Esophagus muscularis mucosa (tissue), 4 donors: Measurements from ENCODE around the gene ERCC3. TPM values are rescaled to one million over a fixed set of nuclear protein-coding genes. Genes with fewer than 3 reads are reported as not detected.

Experiments
- DNase-seq: peaks from one replicate; pipeline ENCODE4 v3.0.0-alpha.2; 2017; ENCODE audit errors: extremely low spot score
- H3K27ac ChIP-seq, 4 donors: fragments of 200-600 bp; sonication (generic); replicated peaks in 1 of 4; 1 replicate in 3 of 4; 2 replicates in 1 of 4; pipeline ENCODE4 v1.5.1; 2016 to 2019; ENCODE audit warnings: mild to moderate bottlenecking in 1 of 4
- H3K27me3 ChIP-seq, 4 donors: fragments of 200-600 bp; sonication (generic); one replicate each; pipeline versions ENCODE4 v1.5.1 to v1.6.0; 2016 to 2019
- H3K36me3 ChIP-seq, 4 donors: fragments of 200-600 bp; sonication (generic); one replicate each; pipeline ENCODE4 v1.5.1; 2016 to 2019
- H3K4me1 ChIP-seq, 4 donors: fragments of 200-600 bp; sonication (generic); one replicate each; pipeline ENCODE4 v1.5.1; 2016 to 2019
- H3K4me3 ChIP-seq, 4 donors: fragments of 200-600 bp; sonication (generic); 1 replicate in 2 of 4; 2 replicates in 2 of 4; pipeline ENCODE4 v1.5.1; 2016 to 2019; ENCODE audit warnings: mild to moderate bottlenecking in 4 of 4, moderate library complexity in 1 of 4
- H3K9me3 ChIP-seq, 4 donors: fragments of 200-600 bp; sonication (generic); 1 replicate in 3 of 4; 2 replicates in 1 of 4; pipeline ENCODE4 v1.5.1; 2016 to 2019
- CTCF ChIP-seq, 3 experiments: fragments of 200-600 bp in 2 of 3; fragments of 450-650 bp in 1 of 3; sonication (generic) in 2 of 3; IDR thresholded peaks; one replicate each; pipeline ENCODE4 v1.5.1; 2017 to 2019; ENCODE audit warnings: antibody characterized with exemption in 3 of 3, mild to moderate bottlenecking in 2 of 3, moderate library complexity in 1 of 3
- EP300 ChIP-seq: sonication (generic); formaldehyde crosslinking; IDR thresholded peaks from one replicate; pipeline ENCODE4 v1.6.1; 2017; ENCODE audit warnings: antibody characterized with exemption
- POLR2A ChIP-seq: fragments of 450-650 bp; IDR thresholded peaks from one replicate; pipeline ENCODE4 v1.6.1; 2017; ENCODE audit warnings: antibody characterized with exemption, moderate library complexity, mild to moderate bottlenecking, low read depth
- POLR2AphosphoS5 ChIP-seq, 2 donors: sonication (generic); formaldehyde crosslinking; IDR thresholded peaks; one replicate each; pipeline ENCODE4 v1.6.1; 2017; ENCODE audit warnings: antibody characterized with exemption in 2 of 2
- WGBS: methylation state at CpG from one replicate; pipeline ENCODE4 v1.1.5; 2018; 5-methylcytosine and 5-hydroxymethylcytosine counted together
- intact Hi-C: fragments of 100-400 bp; cut with DNase I; formaldehyde crosslinking; loops from one replicate; pipeline ENCODE4 v1.15.1; 2023
- total RNA-seq, 4 donors: library from RNA; depleted of rRNA; stranded (reverse); fragments of >200 nt; gene quantifications; one replicate each; pipeline versions ENCODE4 v1.1.0 to v1.2.1, GENCODE V29; 2016

ERCC3 gene
- total RNA-seq = 10 to 100 TPM; 24.4 to 37.1 (median 35.3) TPM

- no peaks in the 10 kb centered on the region for H3K27me3 ChIP-seq
- H3K27ac ChIP-seq = peak within 1 kb of the TSS; percentile 72 to 89 (median 80)
- H3K36me3 ChIP-seq = peaks cover 32 to 42% (median 38%) of the 10 kb centered on the region in 4 donors
- intact Hi-C loops = no loop called here
- no peak for TF ChIP-seq POLR2A
- no peak for TF ChIP-seq EP300
- TF ChIP-seq POLR2AphosphoS5 (IDR thresholded peaks at IDR 0.05) = peak; percentile 66 to 84
- TF ChIP-seq CTCF (IDR thresholded peaks at IDR 0.05) = no peak
- WGBS = under 1% methylated on average over 18 of the region's 55 CpGs
- H3K4me3 ChIP-seq = peak within 1 kb of the TSS; percentile 81 to 96 (median 88)
- peaks cover 9 to 23% (median 20%) of the 10 kb centered on the region in 4 donors for H3K4me1 ChIP-seq
- no peaks in the 10 kb centered on the region for H3K9me3 ChIP-seq
- peak; percentile 93 for DNase-seq
These were observed at the start of gene ERCC3 for GRCh38 chr2:127293748-127294562. Gene ERCC3, minus strand, starts transcription at chr2:127294144. Its CDS starts 63 bp downstream, at chr2:127294081.

- H3K4me1 ChIP-seq = peaks cover 0 to 12% (median 3%) of the 10 kb centered on the region in 4 donors
- no peak overlapping the region for H3K27ac ChIP-seq
- H3K27me3 ChIP-seq = no peaks in the 10 kb centered on the region
- DNase-seq = no peak
- intact Hi-C loops = no loop called here
- TF ChIP-seq CTCF (IDR thresholded peaks at IDR 0.05) (no peak), POLR2AphosphoS5 (IDR thresholded peaks at IDR 0.05) (no peak), EP300 (no peak), POLR2A (no peak)
- H3K36me3 ChIP-seq = peaks cover 3 to 13% (median 5%) of the 10 kb centered on the region in 4 donors
- 94% methylated on average over 2 of the region's 2 CpGs for WGBS
- no peak overlapping the region for H3K4me3 ChIP-seq
- H3K9me3 ChIP-seq = no peaks in the 10 kb centered on the region
These were observed 49.3 kb upstream of the ERCC3 start for GRCh38 chr2:127343277-127343676.

- Histone ChIP-seq H3K27ac (no peak overlapping the region), H3K4me3 (no peak overlapping the region), H3K4me1 (peaks cover 0 to 8% (median 3%) of the 10 kb centered on the region in 4 donors), H3K27me3 (no peaks in the 10 kb centered on the region), H3K9me3 (no peaks in the 10 kb centered on the region), H3K36me3 (peaks cover 4 to 23% (median 15%) of the 10 kb centered on the region in 4 donors)
- 97% methylated on average over 1 of the region's 1 CpG for WGBS
- intact Hi-C loops = no loop called here
- TF ChIP-seq EP300 (no peak), POLR2A (no peak), CTCF (IDR thresholded peaks at IDR 0.05) (no peak), POLR2AphosphoS5 (IDR thresholded peaks at IDR 0.05) (no peak)
- no peak for DNase-seq
These were observed 48.2 kb upstream of the ERCC3 start for GRCh38 chr2:127342101-127342500.

- Histone ChIP-seq H3K4me1 (no peaks in the 10 kb centered on the region), H3K27ac (no peak overlapping the region), H3K9me3 (no peaks in the 10 kb centered on the region), H3K36me3 (peaks cover 22 to 83% (median 66%) of the 10 kb centered on the region in 4 donors), H3K27me3 (no peaks in the 10 kb centered on the region), H3K4me3 (no peak overlapping the region)
- 100% methylated on average over 1 of the region's 1 CpG for WGBS
- TF ChIP-seq POLR2A (no peak), EP300 (no peak), CTCF (IDR thresholded peaks at IDR 0.05) (no peak), POLR2AphosphoS5 (IDR thresholded peaks at IDR 0.05) (no peak)
- DNase-seq = no peak
- intact Hi-C loops = no loop called here
These were observed 38.4 kb upstream of the ERCC3 start for GRCh38 chr2:127332335-127332734.
